Thyroid gland (tissue), 4 donors: ENCODE measurements around the gene BET1.

ENCODE experiments used
- POLR2A ChIP-seq, 2 donors: fragments of 450-650 bp; IDR thresholded peaks; one replicate each; pipeline ENCODE4 v1.6.1; 2017; ENCODE audit warnings: antibody characterized with exemption in 2 of 2, mild to moderate bottlenecking in 2 of 2, moderate library complexity in 1 of 2
- TF ChIP-seq, protein P1 (sequence below), 6 experiments: fragments of 200-600 bp in 3 of 6; fragments of 450-650 bp in 3 of 6; sonication (generic) in 3 of 6; IDR thresholded peaks; one replicate each; pipeline ENCODE4 v1.5.1; 2016 to 2019; ENCODE audit warnings: antibody characterized with exemption in 6 of 6, mild to moderate bottlenecking in 2 of 6, inconsistent platforms in 1 of 6, moderate library complexity in 1 of 6

DNA sequence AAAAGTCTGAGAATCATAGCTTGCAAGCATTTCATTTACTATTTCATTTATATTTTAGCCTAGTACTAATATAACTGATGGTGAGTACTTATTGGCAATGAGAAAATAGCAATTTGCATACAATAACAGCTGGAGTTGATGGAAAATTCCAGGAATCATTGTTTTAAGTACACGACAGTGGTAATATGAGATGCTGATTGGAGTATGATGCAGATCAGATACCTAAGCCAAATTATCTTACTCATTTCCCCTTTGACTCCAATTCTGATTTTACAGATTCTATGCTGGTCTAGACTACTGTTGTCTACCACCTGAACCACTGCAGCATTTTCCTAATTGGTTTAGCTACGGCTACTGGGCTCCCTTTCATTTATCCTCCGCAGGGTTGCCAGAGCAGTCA, 45.9 kb downstream of the BET1 start:
- TF ChIP-seq POLR2A (IDR thresholded peaks at IDR 0.05): no peak
- TF ChIP-seq, protein P1, sequence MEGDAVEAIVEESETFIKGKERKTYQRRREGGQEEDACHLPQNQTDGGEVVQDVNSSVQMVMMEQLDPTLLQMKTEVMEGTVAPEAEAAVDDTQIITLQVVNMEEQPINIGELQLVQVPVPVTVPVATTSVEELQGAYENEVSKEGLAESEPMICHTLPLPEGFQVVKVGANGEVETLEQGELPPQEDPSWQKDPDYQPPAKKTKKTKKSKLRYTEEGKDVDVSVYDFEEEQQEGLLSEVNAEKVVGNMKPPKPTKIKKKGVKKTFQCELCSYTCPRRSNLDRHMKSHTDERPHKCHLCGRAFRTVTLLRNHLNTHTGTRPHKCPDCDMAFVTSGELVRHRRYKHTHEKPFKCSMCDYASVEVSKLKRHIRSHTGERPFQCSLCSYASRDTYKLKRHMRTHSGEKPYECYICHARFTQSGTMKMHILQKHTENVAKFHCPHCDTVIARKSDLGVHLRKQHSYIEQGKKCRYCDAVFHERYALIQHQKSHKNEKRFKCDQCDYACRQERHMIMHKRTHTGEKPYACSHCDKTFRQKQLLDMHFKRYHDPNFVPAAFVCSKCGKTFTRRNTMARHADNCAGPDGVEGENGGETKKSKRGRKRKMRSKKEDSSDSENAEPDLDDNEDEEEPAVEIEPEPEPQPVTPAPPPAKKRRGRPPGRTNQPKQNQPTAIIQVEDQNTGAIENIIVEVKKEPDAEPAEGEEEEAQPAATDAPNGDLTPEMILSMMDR (IDR thresholded peaks at IDR 0.05): no peak
